ENCODE results near the gene IRS1.

IRS1 gene

DNA sequence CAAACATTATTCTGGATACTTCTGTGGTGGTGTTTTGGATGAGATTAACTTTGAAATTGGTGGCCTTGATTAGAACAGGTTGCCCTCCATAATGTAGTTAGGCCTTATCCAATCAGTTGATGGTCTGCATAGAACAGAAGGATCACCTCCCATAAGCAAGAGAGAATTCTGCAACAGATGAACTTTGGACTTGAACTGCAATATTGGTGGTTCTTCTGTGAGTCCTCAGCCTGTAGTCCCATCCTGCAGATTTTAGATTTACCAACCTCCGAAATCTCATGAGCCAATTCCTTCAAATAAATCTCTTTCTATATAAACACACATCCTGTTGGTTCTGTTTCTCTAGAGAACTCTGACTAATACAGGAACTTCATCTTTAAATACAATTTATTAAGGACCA lies 81.9 kb downstream of the IRS1 start:
- DNase-seq: no peak

DNA sequence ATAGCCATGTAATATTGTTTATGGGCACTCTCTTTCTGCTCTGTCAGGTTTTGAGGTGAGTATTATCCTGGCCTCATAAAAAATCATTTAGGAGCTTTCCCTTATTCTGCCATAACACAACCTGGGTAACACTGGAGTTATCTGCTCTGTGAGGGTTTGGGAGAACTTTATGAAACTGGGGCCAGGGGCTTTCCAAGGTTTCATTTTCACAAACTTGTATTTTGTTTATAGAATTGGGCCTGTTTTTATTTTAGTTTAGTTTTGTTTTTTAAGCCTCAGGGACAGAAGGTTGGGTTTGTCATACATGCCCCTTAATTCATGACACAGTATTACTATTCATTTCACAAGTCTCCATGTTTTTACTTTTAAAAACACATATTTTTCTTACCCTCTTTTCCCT lies 83.5 kb downstream of the IRS1 start:
- DNase-seq: no peak

- no peak for DNase-seq
Measured at GRCh38 chr2:226715347-226715990, 84.2 kb downstream of the IRS1 start.

GRCh38 chr2:226712941-226713340 lies 86.7 kb downstream of the IRS1 start:
- DNase-seq: no peak

DNA sequence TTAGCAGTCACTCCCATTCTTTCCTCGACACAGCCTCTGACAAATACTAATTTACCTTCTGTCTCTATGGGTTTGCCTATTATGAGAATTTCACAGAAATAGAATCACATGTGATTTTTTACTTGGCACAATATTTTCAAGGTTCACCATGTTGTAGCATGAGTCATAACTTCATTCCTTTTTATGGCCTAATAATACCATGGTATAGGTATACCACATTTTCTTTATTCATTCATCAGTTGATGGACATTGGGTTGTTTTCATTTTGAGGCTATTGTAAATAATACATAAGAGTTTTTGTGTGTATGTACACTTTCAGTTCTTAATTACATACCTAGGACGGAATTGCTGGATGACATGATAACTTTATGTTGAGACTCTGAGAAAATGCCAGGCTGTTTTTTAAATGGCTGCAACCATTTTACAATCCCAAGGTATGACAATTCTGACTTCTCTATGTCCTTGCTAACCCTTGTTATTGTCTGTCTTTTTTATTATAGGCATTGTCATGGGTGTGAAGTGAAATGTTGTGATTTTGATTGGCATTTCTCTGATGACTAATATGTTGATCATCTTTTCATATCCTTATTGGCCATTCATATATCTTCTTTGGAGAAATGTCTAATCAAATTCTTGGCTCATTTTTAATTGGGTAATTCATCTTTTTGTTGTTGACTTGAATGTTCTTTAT lies 87.9 kb downstream of the IRS1 start:
- DNase-seq: no peak

DNA sequence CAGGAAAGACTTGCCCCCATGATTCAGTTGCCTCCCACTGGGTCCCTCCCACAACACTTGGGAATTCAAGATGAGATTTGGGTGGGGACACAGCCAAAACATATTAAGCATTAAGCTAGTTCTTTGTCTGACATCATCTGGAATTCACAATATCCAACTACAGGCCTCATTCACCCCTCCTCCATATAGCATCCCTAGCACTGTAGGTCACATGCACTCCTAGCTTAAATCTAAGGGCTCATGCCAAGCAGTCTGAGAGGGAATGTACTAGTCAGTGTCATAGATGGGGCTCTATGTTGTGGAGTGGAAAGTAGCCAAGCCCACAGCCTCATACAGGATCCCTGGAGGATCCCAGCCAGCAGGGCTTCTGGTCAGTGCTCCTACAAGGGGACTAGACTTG lies 92.1 kb downstream of the IRS1 start:
- no peak for DNase-seq

- DNase-seq: no peak
Measured at GRCh38 chr2:226705965-226706364, 93.7 kb downstream of the IRS1 start.

DNA sequence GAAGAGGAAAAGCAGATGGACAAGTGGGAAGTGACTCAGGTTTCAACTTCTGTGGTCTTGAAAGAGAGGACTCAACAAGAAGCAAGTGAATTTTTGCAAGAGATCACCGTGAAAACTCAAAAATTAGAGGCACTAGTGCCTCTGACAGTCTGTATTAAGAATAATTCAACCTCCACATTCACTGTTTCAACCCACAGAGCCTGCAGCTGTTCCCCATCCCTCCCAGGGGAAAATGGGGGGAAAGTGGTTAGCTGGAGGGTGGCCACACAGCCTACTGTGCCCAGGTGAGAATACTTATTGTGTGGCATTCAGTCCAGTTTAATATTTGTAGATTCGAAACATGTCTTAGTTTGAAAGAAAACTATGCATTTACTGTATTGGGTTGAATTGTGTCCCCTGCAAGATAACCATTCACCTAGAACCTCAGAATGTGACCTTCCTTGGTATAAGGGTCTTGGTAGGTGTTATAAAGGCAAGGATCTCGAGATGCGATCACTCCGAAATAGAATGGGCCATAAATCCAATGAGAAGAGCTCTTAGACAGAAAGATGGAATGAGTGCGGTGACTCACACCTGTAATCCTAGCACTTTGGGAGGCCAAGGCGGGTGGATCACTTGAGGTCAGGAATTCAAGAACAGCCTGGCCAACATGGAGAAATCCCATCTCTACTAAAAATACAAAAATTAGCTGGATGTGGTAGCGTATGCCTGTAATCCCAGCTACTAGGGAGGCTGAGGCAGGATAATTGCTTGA lies 94.3 kb downstream of the IRS1 start:
- no peak for DNase-seq

GRCh38 chr2:226703514-226703913 lies 96.1 kb downstream of the IRS1 start:
- DNase-seq: no peak

- DNase-seq: no peak
Measured at GRCh38 chr2:226702376-226702775, 97.2 kb downstream of the IRS1 start.

- no peak for DNase-seq
Measured at GRCh38 chr2:226701052-226701451, 98.6 kb downstream of the IRS1 start.

GRCh38 chr2:226699321-226699720 lies 100.3 kb downstream of the IRS1 start:
- DNase-seq: no peak

GRCh38 chr2:226698671-226699070 lies 100.9 kb downstream of the IRS1 start:
- no peak for DNase-seq

DNA sequence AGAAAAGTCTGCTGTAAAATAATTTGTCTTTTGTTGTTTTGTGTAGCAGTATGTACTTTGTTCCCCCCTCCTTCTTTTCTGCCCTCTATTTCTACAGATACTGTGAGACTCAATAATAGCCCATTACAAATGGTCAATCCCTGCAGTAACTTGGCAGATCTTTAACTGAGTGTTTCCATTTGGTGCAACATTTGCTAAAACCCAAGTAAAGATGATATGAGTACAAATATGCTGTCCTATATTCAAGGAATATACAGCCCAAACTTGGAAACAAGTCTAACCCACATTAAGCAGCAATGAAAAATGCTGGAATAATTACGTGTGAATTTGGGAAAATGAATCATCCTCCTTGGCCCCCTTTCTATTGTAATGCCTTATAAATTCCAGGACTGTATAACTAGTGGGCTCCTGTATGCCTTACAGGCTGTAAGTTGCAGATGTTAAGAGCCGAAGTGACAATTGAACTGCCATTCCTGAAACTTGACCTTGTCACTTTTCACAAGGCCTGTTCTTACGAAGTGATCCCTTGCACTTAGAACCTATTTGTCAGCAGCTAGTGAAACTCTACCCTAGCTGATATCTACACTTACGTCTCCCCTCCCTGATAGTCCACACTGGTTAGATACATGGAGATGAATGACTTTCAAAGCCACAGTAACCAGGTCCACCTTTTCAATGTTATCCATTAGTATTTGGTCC lies 104.9 kb downstream of the IRS1 start:
- DNase-seq: no peak

GRCh38 chr2:226694149-226694548 lies 105.5 kb downstream of the IRS1 start:
- no peak for DNase-seq

- DNase-seq: no peak
Measured at GRCh38 chr2:226693521-226693920, 106.1 kb downstream of the IRS1 start.

DNA sequence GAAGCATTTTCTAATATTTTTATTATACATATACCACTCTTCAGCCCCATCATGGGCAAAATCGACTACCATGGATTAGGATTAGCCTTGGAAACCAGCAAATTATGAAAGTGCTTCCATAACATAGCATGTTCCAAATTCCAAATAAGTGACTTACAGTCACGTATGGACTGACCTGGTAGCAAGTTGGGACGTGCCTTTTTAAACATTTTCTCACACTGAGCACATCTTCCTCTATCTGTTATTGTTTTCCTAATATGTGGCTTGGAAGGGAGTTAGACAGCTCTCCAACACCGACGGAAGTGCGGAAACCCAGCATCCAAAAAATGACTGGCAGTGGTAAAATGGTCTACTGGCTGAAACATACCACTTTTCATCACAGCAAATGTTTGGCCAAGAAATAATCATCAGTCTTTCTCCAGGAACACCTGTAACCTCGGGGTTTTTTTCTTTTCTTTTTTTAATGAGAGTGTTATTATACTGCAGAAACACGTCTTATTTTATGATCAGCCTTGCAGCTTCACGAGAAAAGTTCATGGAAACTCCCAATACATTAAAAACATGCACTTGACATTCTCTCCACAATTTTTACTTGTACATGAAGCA lies 107.0 kb downstream of the IRS1 start:
- no peak for DNase-seq

- DNase-seq: no peak
Measured at GRCh38 chr2:226691255-226691654, 108.4 kb downstream of the IRS1 start.

DNA sequence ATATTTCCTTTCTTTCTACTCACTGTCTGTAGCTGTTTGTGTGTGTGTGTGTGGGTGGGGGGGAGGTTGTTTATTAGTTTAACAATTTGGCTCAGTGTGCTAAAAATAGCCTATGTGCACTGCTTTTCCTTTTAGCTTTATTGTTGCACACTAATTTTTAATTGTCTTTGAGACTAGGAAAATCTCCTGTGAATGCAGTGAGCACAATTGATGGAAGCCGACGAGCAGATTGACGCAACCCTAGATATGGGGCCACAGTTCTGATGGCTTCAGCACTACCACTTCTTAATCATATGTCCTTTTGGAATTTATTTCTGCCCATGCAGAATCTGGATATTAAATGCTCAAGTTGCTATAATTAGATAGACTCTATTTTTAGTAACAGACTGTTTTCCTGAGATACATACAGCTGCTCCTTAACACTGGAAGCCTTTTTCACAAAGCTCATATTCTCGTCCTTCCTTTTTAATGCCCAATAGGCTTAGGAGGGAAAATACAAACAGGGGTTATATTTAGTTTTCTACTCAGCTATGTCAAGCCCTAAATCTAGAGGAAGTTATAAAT lies 109.1 kb downstream of the IRS1 start:
- DNase-seq: no peak

DNA sequence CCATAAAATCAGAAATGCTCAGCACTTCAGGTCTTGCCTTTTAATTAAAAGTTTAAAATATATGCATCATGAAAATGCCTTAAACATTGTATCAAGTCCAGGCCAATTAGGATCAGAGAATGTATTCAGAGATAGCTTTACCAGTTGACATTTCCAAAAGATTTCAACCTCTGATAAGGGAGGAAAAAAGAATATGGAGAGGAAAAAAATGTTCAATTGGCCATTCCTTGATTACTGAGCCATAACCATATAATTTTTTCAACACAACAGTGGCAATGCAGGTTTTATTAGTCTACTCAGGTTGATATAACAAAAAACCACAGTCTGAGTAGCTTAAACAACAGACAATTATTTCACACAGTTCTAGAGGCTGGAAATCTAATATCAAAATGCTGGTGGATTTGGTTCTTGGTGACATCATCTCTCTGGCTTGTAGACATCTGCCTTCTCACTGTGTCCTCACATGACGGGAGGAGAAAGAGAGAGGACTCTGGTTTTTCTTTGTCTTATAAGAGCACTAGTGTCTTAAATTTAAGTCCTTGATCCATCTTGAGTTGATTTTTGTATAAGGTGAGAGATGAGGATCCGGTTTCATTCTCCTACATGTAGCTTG lies 111.9 kb downstream of the IRS1 start:
- no peak for DNase-seq

GRCh38 chr2:226684563-226684959 lies 115.1 kb downstream of the IRS1 start:
- no peak for DNase-seq

GRCh38 chr2:226683944-226684562 lies 115.6 kb downstream of the IRS1 start:
- DNase-seq: no peak
